Transverse colon (tissue), 4 donors: ENCODE measurements around the gene SLC17A9. TPM values are rescaled to one million over a fixed set of nuclear protein-coding genes. Genes with fewer than 3 reads are reported as not detected.

Experiments used
- DNase-seq: peaks from one replicate; pipeline ENCODE4 v3.0.0-alpha.2; 2019
- H3K27ac ChIP-seq, 4 donors: fragments of 200-600 bp; sonication (generic); 2 replicates each; pipeline ENCODE4 v1.5.1; 2016 to 2018; ENCODE audit warnings: inconsistent platforms in 4 of 4
- H3K27me3 ChIP-seq: fragments of 200-600 bp; sonication (generic); 2 replicates; pipeline ENCODE4 v1.5.1; 2017; ENCODE audit warnings: inconsistent platforms
- H3K36me3 ChIP-seq, 4 donors: fragments of 200-600 bp; sonication (generic); 2 replicates each; pipeline ENCODE4 v1.5.1; 2017 to 2019; ENCODE audit warnings: inconsistent platforms in 4 of 4
- H3K4me1 ChIP-seq, 4 donors: fragments of 200-600 bp; sonication (generic); 2 replicates each; pipeline ENCODE4 v1.5.1; 2017 to 2020; ENCODE audit warnings: inconsistent platforms in 4 of 4
- H3K4me3 ChIP-seq, 4 donors: fragments of 200-600 bp; sonication (generic); 1 replicate in 1 of 4; 2 replicates in 3 of 4; pipeline versions ENCODE4 v1.5.1 to v1.6.1; 2017 to 2019; ENCODE audit warnings: inconsistent platforms in 4 of 4
- H3K9me3 ChIP-seq, 2 donors: fragments of 200-600 bp; sonication (generic); 2 replicates each; pipeline ENCODE4 v1.5.1; 2017 to 2019; ENCODE audit warnings: inconsistent platforms in 2 of 2
- CTCF ChIP-seq, 5 experiments: fragments of 200-600 bp in 3 of 5; fragments of 450-650 bp in 2 of 5; sonication (generic) in 3 of 5; IDR thresholded peaks; 1 replicate in 2 of 5; 2 replicates in 3 of 5; pipeline ENCODE4 v1.5.1; 2016 to 2017; ENCODE audit warnings: antibody characterized with exemption in 5 of 5, inconsistent platforms in 3 of 5, mild to moderate bottlenecking in 2 of 5, moderate library complexity in 1 of 5
- EP300 ChIP-seq: sonication (generic); formaldehyde crosslinking; IDR thresholded peaks from one replicate; pipeline ENCODE4 v1.6.1; 2017; ENCODE audit warnings: antibody characterized with exemption, low read depth
- POLR2A ChIP-seq: fragments of 450-650 bp; IDR thresholded peaks from one replicate; pipeline ENCODE4 v1.6.1; 2016; ENCODE audit warnings: antibody characterized with exemption, mild to moderate bottlenecking, moderate library complexity
- POLR2AphosphoS5 ChIP-seq, 3 donors: sonication (generic); formaldehyde crosslinking; IDR thresholded peaks; one replicate each; pipeline ENCODE4 v1.6.1; 2016; ENCODE audit warnings: antibody characterized with exemption in 3 of 3
- WGBS, 2 donors: methylation state at CpG; one replicate each; pipeline ENCODE4 v1.1.5; 2018; ENCODE audit warnings: low coverage in 1 of 2; 5-methylcytosine and 5-hydroxymethylcytosine counted together
- in situ Hi-C, 4 donors: fragments of 200-750 bp; cut with MboI; loops; one replicate each; pipeline versions ENCODE4 v1.15.0 to v1.15.1; 2017; ENCODE audit warnings: low sequenced_read_pairs in 3 of 4, low pct_ligation_motif_present in 1 of 4, low pct_unique_long_range_greater_than_20kb in 1 of 4
- intact Hi-C: fragments of 100-400 bp; cut with DNase I; formaldehyde crosslinking; loops from one replicate; pipeline ENCODE4 v1.15.1; 2023; ENCODE audit warnings: low total_unique reads
- total RNA-seq, 4 donors: library from RNA; depleted of rRNA; stranded (reverse); fragments of >200 nt; gene quantifications; one replicate each; pipeline ENCODE4 v1.1.0, GENCODE V29; 2016

The SLC17A9 gene
- total RNA-seq, 4 donors from 2014 or later = 2.8 to 32.9 (median 4.6) TPM

DNA sequence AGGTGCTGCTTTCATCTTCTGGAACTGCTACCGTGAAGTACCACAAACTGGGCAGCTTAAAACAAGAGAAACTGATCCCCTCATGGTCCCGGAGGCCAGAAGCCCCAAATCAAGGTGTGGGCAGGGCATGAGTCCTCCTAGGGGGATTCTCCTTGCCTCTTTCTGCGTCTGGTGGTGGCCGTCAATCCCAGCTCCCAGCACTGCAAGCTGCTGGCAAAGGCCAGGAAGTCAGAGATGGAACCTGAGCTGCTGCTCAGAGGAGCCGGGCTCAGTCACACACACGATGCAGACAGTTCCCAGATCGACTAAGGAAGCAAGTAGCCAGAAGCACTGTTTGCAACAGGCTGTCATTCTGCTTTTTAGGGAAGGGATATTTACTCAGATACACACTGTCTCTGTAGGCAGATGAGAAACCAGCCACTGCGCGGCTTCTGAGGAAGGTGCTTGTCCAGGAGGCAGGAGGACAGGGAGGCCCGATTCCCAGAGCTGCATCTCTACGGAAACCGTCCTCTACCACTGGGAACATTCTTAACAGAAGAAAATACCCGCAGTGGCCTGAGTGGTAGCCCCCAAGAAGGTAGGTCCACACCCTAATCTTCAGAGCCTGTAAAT, 38.8 kb downstream of the SLC17A9 start:
- H3K9me3 ChIP-seq = no peaks in the 10 kb centered on the region
- no peak for DNase-seq
- in situ Hi-C loops (no loop called here), intact Hi-C loops (no loop called here)
- H3K36me3 ChIP-seq = no peaks in the 10 kb centered on the region
- WGBS, 2 donors = 68% methylated on average over 12 of the region's 13 CpGs; no CpG with 5 or more reads in 1 of the 2 donors
- H3K4me1 ChIP-seq = no peaks in the 10 kb centered on the region
- H3K27ac ChIP-seq = no peak overlapping the region
- H3K27me3 ChIP-seq = peaks cover 50% of the 10 kb centered on the region
- no peak for TF ChIP-seq EP300
- TF ChIP-seq POLR2AphosphoS5 (IDR thresholded peaks at IDR 0.05) = no peak
- no peak for TF ChIP-seq CTCF (IDR thresholded peaks at IDR 0.05)
- no peak for TF ChIP-seq POLR2A
- no peak overlapping the region for H3K4me3 ChIP-seq

GRCh38 chr20:62991863-62992262, 39.4 kb downstream of the SLC17A9 start:
- Histone ChIP-seq H3K36me3 (no peaks in the 10 kb centered on the region), H3K4me3 (no peak overlapping the region), H3K9me3 (no peaks in the 10 kb centered on the region), H3K27me3 (peaks cover 54% of the 10 kb centered on the region), H3K4me1 (no peaks in the 10 kb centered on the region), H3K27ac (no peak overlapping the region)
- 67% methylated on average over 5 to 6 of the region's 6 CpGs for WGBS, 2 donors
- DNase-seq = no peak
- no peak for TF ChIP-seq EP300
- TF ChIP-seq POLR2A = no peak
- TF ChIP-seq CTCF (IDR thresholded peaks at IDR 0.05) = no peak
- no peak for TF ChIP-seq POLR2AphosphoS5 (IDR thresholded peaks at IDR 0.05)
- intact Hi-C loops = no loop called here
- in situ Hi-C loops = no loop called here

GRCh38 chr20:62993856-62994494, 41.5 kb downstream of the SLC17A9 start:
- Histone ChIP-seq H3K4me1 (no peaks in the 10 kb centered on the region), H3K4me3 (no peak overlapping the region), H3K27me3 (peaks cover 60% of the 10 kb centered on the region), H3K27ac (no peak overlapping the region), H3K9me3 (no peaks in the 10 kb centered on the region), H3K36me3 (no peaks in the 10 kb centered on the region)
- no peak for DNase-seq
- no peak for TF ChIP-seq CTCF (IDR thresholded peaks at IDR 0.05)
- no peak for TF ChIP-seq POLR2AphosphoS5 (IDR thresholded peaks at IDR 0.05)
- TF ChIP-seq POLR2A = no peak
- no peak for TF ChIP-seq EP300
- in situ Hi-C loops = no loop called here
- intact Hi-C loops = no loop called here
- WGBS, 2 donors = 91% methylated on average over 23 of the region's 23 CpGs; no CpG with 5 or more reads in 1 of the 2 donors

GRCh38 chr20:62994869-62995281, 42.4 kb downstream of the SLC17A9 start:
- Histone ChIP-seq H3K4me1 (no peaks in the 10 kb centered on the region), H3K36me3 (no peaks in the 10 kb centered on the region), H3K4me3 (no peak overlapping the region), H3K27ac (no peak overlapping the region), H3K27me3 (peaks cover 63% of the 10 kb centered on the region), H3K9me3 (no peaks in the 10 kb centered on the region)
- in situ Hi-C loops = no loop called here
- intact Hi-C loops = no loop called here
- no peak for DNase-seq
- WGBS, 2 donors = 79 to 80% methylated on average over 5 to 19 of the region's 19 CpGs
- TF ChIP-seq EP300 (no peak), POLR2AphosphoS5 (IDR thresholded peaks at IDR 0.05) (no peak), CTCF (IDR thresholded peaks at IDR 0.05) (no peak), POLR2A (no peak)
